Stomach (tissue), 4 donors: Measurements from ENCODE around the gene RAB3D.

Experiments
- CTCF ChIP-seq, 7 experiments: fragments of 450-650 bp in 4 of 7; fragments of 200-600 bp in 3 of 7; sonication (generic) in 3 of 7; IDR thresholded peaks; one replicate each; pipeline ENCODE4 v1.5.1; 2016 to 2019; ENCODE audit warnings: antibody characterized with exemption in 7 of 7, control low read depth in 2 of 7, mild to moderate bottlenecking in 1 of 7
- POLR2A ChIP-seq, 4 donors: fragments of 450-650 bp; IDR thresholded peaks; one replicate each; pipeline ENCODE4 v1.6.1; 2016; ENCODE audit warnings: antibody characterized with exemption in 4 of 4, control low read depth in 2 of 4, mild to moderate bottlenecking in 1 of 4, moderate library complexity in 1 of 4
- POLR2AphosphoS5 ChIP-seq, 3 donors: sonication (generic); formaldehyde crosslinking; IDR thresholded peaks; one replicate each; pipeline ENCODE4 v1.6.1; 2016; ENCODE audit warnings: antibody characterized with exemption in 3 of 3

GRCh38 chr19:11367528-11367927 is 28.1 kb upstream of the RAB3D start:
- no peak for TF ChIP-seq CTCF (IDR thresholded peaks at IDR 0.05)
- no peak for TF ChIP-seq POLR2AphosphoS5 (IDR thresholded peaks at IDR 0.05)
- TF ChIP-seq POLR2A (IDR thresholded peaks at IDR 0.05) = no peak
